Mesenteric fat pad (tissue), 1 donor: Measurements from ENCODE around the gene VMP1. TPM values are rescaled to one million over a fixed set of nuclear protein-coding genes. Genes with fewer than 3 reads are reported as not detected.
"Not testable (repeated sequence)": the region's sequence is repeated elsewhere in the genome, so short reads cannot be mapped to it uniquely, and the experiment has no call there.

Source experiments
- DNase-seq: peaks from one replicate; pipeline ENCODE4 v3.0.0-alpha.2; 2020; ENCODE audit warnings: low spot score
- total RNA-seq: library from RNA; stranded (reverse); fragmentation: NEBNext Ultra II Directional; extraction: Animal tissue kit (Norgen Biotek cat#: 25700); gene quantifications from one replicate; pipeline ENCODE4 v1.2.1, GENCODE V29; 2021
- donor health status: DM: yes; HTN: yes; CAD: no.

Gene VMP1
- total RNA-seq, 1 donor from 2014 or later = 417 TPM

DNA sequence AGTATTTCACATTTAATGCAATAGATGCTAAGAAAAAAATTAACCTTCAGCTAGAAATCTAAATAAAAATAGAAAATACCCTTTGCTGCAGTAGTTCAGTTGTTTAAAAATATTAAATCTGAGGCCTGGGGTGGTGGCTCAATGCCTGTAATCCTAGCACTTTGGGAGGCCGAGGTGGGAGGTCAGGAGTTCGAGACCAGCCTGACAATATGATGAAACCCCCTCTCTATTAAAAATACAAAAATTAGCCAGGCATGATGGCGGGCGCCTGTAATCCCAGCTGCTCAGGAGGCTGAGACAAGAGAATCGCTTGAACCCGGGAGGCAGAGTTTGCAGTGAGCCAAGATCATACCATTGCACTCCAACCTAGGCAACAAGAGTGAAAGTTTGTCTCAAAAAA lies 98.9 kb downstream of the VMP1 start:
- DNase-seq = not testable (repeated sequence)

DNA sequence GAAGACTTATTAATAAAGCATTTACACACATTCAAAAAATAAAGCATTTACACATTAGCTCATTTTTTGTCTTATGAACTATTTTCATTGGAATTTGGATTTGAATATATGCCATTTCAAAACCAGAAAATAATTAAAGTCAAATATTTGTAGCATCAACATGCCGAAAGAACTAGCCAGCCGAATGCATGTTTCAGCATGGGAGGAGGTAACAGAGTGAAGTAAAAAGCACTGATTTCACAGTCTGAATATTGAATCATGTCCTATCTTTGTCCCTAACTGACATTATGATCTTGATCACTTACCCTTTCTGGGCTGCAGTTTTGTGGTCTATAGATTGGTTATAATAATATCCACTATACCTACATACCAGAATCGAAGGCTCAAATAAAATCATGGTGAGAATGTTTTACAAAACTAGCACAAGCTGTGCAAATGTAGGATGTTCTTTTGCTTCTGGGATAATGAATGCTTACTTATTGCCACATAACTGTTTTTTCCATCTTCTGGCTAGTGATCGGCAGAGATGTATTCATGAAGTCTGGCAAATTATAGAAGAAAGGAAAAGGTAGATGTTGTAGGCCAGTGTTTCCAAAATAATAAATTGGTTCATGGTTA lies 100.5 kb downstream of the VMP1 start:
- no peak for DNase-seq

DNA sequence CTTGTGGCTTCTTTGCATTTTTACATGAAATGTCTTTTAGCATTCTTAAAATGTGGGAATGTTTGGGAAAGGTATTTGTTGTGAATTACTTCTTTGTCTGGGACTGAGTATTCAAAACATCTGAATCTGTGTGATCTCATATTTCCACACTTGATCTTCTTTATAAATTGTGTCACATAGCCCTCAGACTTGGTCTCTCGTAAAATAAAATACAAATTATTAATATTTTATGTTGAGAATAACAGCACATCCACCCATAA lies 103.4 kb downstream of the VMP1 start:
- no peak for DNase-seq

DNA sequence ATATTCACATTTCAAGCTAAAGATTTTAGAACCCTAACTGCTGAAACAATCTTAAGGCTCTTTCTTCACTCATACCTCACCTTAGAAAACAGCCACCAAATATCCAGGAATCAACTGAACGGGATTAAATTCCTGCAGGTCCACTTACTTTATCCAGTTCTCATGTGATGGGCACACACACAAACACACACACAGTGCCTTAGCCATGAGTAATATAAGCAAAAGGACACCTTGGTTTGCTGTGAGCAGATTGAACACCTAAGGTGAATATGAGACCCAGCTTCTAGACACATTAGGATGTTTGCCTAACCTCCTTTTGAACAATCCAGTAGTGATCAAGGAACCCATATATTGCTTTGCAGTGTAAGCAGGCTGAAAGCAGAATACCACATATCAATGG lies 103.8 kb downstream of the VMP1 start:
- no peak for DNase-seq

DNA sequence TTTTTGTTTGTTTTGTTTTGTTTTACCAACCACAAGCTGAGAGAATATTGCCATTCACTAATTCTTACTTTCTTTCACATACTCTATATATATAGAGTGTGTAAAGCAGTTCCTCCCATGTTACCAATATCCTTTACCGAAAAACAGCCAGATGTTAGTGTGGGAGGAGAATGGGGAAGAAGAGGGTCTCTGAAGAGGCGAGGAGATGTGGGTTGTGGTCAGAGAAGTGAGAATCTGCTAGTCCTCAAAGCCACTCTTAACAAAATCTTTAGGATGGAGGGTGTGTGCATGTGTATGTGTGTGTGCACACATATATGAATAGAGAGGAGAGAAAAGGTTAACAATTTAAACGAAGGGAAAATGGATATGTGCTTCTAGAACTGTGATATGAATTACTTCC lies 104.7 kb downstream of the VMP1 start:
- DNase-seq = no peak

DNA sequence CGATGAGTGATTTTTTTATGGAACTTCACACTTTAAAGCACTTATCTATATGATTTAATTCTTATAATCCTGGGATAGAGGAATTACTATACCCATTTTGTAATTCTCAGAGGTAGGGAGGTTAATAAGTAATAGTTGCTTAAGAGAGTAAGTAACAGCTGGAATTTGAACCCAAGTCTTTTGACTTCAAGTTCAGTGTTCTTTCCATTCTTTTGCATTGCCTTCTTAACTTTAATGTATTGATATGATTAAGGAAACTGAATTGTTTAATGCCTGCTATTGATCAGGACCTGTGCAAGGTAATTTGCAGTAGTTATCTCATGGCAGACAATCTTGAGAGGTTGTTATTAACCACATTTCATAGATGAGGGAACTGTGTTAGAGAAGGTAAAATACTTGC lies 106.8 kb downstream of the VMP1 start:
- DNase-seq = no peak

DNA sequence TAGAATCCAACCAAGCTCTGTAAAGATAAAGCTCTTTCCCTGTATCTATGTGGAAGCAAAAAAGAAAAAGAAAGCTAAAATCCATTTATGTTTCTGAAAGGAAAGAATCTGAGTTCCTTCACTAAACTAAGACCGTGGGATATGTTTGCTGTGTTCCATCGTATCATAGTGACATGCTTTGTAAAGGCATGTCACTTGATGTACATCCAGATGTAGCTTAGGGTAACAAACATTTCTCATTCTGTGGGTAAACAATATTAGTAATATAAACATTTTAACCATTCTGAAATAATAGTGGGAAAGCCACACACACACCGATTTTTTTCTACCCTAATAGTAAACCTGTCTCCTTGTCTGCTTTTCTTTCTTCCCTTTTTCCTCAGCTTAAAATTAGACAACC lies 107.2 kb downstream of the VMP1 start:
- DNase-seq = no peak

DNA sequence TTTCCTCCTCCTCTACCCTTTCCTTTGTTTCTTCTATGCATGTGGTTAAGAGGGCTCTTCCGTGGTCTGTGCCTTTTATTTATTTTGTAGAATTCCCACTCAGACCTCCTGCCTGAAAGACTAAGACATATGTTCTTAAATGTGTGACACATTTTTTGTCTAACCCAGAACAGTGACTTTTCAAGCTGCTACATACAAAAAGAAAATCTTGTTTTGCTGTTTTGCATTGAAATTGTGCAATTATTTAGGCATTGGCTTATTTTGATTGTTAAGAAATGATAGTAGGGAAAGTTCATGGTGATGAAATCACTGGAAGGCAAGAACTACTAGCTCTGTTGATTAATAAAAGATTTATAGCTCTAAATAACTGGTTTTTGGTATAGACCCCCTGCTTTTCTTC lies 108.5 kb downstream of the VMP1 start:
- no peak for DNase-seq

DNA sequence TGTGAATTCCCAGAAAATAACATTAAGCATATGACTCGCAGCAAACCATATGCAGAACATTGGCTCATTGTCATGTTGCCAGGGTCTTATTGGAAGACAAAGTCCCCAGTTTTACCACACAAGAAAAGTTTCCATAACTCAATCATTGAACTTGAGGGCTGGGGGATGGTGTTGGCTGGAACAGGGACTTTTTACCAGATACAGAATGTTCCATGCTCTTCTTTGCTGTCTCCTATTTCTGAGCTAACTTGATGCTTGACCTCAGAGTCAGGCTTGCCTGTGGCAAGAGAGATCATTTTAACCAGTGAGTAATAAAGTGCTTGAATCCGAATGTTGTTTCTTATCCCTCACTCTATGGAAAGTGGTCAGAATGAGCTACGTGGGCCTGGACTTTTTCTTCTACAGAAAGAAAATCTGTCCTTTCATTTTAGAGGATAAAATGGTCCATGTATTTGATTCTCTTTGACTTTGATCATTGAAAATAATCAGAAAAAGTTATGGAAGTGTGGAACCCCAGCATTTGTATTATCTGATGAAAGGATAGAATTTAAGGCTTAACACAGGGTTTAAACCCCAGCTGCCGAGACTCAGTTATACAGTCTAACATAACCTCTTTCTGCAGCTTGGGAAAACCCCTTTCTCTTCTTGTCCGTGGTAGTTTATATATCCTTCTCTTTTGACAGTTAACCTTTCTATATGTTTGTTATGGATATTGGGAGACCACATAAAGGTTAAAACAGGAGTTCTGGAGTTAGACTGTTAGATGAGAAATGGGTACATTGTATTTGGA lies 118.3 kb downstream of the VMP1 start:
- DNase-seq = no peak

DNA sequence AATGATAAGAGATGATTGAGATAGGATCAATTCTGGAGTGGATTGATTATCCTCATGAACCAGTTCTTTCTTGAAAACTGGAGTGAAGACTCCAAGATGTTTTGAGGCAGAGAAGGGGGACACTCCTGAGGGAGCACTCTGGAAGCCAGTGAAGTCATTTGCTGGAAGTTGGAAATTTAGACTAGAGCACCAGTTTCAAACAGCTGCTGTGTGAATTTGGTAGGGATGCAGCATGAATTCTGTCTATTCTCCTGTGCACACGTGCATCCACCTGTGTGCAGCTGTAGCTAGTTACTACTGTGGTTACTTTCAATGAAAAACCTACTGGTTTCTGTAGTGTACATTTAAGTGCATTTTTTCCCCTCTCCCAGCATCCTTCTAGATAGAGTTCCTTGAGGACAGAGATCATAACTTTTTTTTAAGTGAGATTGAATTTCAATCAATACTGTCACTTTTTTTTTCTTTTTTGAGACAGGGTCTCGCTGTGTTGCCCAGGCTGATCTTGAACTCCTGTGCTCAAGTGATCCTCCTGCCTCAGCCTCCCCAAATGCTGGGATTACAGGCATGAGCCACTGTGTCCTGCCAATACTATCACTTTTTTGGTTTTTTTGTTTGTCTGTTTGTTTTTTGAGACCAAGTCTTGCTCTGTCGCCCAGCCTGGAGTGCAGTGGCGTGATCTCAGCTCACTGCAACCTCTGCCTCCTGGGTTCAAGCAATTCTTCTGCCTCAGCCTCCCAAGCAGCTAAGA lies 119.4 kb downstream of the VMP1 start:
- DNase-seq = no peak

DNA sequence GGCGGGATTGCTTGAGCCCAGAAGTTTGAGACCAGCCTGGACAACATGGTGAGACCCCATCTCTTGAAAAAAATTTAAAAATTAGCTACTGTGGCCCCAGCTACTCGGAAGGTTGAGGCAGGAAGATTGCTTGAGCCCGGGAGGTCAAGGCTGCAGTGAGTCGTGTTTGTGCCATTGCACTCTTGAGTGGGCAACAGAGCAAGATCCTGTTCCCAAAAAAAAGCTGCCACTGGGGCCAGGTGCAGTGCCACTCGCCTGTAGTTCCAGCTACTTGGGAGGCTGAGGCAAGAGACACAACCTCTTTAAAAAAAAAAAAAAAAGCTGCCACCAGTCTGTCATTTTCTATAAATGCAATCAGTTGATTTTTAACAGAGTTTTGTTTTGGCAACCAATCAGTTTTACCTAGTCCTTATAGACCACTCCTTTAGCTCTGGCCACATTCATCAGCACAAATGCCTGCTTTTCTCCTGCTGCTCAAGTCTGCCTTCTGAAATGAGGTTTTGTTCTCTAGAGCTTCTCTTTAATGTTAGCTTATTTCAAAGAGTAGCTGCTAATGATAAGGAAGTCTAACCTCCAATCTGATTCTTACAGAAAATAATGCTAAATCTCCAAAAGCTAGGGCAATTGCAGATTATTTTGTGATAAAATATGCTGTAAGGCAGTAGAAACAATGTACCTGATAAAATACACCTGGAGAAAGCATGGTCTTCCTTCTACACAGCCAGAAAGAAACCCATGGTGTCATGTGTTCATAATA lies 120.4 kb downstream of the VMP1 start:
- DNase-seq = no peak

DNA sequence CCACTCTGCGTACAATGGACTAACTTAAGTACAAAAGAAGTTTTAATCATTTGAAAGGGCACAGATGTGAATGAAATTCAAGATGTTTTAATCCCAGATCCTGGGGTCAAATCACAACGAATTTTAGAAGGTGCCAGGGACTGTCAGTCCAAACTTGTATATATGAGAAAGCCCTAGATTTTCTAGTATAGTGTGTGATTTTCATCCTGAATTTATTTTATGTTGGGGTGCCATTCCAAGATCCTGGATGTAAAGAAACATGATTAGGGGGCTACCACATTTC lies 121.0 kb downstream of the VMP1 start:
- DNase-seq = no peak

DNA sequence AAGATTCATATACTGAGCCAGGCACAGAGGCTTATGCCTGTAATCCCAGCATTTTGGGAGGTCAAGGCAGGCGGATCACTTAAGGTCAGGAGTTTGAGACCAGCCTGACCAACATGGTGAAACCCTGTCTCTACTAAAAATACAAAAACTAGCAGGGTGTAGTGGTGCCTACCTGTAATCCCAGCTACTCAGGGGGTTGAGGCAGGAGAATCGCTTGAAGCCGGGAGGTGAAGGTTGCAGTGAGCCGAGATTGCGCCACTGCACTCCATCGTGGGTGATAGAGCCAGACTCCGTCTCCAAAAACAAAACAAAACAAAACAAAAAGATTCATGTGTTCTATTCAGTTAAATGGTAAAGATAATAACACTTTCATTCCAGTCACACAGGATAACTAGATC lies 121.4 kb downstream of the VMP1 start:
- DNase-seq = not testable (repeated sequence)

DNA sequence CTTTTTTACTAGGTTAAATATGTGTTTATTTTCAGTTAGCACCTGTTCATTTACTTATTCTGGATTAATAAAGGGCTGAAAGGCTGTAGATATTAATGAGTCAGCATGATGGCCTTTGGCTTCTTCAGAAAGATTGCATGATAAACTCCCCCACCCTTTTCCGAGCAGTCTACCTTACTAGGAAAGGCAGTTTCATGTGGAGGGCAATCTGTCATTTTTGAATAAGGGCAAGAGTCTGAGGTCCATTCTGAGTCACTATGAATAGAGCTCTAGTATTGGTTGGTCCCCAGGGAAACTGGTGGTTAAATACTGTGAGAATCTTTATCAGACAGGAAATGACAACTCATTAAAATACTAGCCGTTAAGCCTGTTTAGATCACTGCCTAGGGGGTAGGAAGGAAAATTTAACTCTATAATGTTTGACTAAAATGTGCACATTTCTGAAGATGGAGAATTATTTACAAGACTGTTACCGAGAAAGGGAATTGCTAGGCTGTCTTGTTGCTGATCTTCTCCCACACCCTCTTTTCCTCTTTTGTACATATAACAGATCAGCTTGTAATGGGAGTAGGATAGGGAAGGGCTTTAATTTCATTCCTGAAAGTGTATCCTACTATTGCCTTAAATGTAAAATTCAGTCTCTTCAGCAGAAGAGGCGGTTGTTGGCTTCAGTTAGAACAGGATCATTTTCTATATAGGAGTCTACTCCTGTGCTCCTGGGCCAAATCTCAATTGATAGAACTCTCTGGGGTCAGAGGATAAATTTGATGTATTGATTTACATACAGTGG lies 122.0 kb downstream of the VMP1 start:
- no peak for DNase-seq

DNA sequence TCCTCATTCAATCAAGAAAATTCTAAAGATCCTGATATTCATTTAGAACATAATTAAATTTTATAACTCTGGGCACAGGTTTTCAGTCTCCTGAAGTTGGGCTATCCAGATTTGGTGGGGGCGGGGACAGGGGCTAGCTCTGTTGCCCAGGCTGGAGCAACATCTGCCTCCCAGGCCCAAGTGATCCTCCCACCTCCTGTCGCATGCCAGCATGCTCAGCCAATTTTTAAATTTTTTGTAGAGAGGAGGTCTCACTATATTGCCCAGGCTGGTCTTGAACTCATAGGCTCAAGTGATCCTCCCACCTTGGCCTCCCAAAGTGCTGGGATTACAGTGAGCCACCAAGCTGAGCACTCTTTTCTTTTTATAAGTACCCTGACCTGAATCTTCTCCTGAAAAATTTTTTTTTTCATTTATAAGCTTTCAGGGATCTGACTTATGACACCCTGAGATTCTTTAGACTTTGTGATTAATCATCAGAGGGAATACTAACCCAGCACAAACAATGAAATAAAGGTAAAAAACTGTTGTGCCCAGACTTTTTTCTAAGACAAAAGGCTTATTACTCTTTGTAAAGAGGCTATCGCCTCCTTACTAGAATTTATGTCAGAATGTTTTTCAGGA lies 122.7 kb downstream of the VMP1 start:
- DNase-seq = no peak

DNA sequence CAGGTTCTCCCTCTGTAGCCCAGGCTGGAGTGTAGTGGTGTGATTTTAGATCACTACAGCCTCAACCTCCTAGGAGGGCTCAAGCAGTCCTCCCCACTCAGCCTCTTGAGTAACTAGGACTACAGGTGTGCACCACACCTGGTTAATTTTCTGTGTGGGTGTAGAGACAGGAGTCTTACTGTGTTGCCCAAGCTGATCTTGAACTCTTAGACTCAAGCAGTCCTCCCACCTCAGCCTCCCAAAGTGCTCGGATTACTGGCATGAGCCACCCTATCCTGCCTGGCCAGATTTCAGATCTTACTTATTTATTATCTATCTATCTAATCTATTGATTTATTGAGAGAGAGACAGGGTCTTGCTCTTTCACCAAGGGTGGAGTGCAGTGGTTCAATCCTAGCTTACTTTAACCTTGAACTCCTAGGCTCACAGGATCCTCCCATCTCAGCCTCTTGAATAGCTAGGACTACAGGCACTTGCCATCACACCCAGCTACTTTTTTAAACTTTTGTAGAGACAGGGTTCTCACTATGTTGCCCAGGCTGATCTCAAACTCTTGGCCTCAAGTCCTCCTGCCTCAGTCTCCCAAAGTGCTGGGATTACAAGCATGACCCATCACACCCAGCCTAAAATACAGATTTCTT lies 123.5 kb downstream of the VMP1 start:
- DNase-seq = no peak

DNA sequence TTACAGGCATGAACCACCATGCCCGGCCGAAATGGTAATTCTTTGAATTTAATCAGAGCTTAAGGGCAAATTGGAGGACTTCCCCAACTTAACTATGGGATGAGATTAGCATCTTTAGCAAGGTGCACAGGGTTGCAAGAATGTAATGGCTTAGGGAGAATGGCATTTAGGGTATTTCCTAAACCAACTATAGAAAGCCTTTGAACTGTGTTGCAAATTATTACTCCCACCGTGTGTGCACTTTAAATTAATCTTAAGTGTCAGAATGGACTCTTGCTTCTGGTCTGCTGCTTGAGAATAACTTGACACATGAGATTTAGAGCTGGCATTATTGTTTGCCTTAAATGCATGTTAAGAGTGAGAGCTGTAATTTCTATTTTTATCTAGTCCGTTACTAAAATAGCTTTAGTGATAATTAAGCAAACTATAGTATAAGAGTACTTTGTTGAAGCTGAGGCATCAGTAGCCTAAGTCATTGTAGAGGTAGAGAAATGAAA lies 125.5 kb downstream of the VMP1 start:
- no peak for DNase-seq

DNA sequence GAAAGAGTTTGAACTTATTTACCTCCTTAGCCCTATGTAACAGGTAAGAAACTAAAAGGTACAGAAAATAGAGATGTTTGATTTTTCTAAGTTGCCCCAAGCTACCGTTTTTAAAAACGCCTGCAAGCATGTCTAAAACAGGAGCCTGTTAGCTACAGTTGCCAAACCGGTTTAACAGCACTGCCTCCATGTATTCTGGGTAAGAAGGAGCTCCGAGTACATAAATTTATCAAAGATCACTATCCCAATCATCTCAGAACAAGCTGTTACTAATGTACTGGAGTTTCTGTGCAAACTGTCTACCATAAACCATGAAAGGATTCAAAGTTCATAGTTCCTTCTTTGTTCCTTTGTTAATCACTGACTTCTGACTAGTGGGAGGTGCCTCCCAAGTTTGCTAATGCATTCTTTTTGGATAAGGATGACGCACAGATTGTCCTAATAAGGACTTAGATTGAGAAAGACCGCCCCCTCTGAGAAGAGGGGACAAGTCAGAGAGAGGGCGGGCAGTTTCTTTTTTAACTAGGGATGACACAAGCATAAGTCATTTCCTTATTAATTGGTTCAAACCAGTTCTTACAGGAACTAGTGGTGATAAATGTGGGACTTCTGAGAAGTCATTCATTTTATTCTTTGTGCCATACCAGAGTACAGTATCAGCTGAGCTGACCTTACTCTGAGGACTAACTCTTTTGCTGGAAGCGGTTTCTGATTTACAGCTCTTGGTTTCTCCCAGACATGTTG lies 130.0 kb downstream of the VMP1 start:
- no peak for DNase-seq
